Measurements from ENCODE around the gene NFKBIA. TPM values are rescaled to one million over a fixed set of nuclear protein-coding genes. Genes with fewer than 3 reads are reported as not detected.
"Not testable (repeated sequence)": the region's sequence is repeated elsewhere in the genome, so short reads cannot be mapped to it uniquely, and the experiment has no call there.

Gene NFKBIA
- total RNA-seq, 1 donor from 2014 or later: 88.2 TPM

- Histone ChIP-seq H3K9ac (ENCODE audit: low read depth in 1 of 3, low read length in 3 of 3) (peak overlapping the region; percentile 89 to 96 (median 92)), H3K9me3 (ENCODE audit: control insufficient read depth in 3 of 3, low read length in 3 of 3) (no peaks in the 10 kb centered on the region), H3K27ac (ENCODE audit: low read depth, low read length) (peak overlapping the region; percentile 95), H3K27me3 (ENCODE audit: control insufficient read depth in 3 of 3, insufficient read depth in 3 of 3, low read length in 3 of 3) (no peaks in the 10 kb centered on the region), H3K4me1 (ENCODE audit: control insufficient read depth in 3 of 3, insufficient read depth in 3 of 3, low read length in 3 of 3) (peaks cover 50 to 67% (median 65%) of the 10 kb centered on the region in 3 donors), H3K36me3 (ENCODE audit: control insufficient read depth in 3 of 3, insufficient read depth in 3 of 3, low read length in 3 of 3) (peaks cover 36 to 42% (median 38%) of the 10 kb centered on the region in 3 donors), H3K4me3 (ENCODE audit: low read length in 3 of 3) (peak overlapping the region; percentile 96 to 97 (median 97))
Observed at GRCh38 chr14:35402323-35403113, 2.0 kb downstream of the NFKBIA start.

DNA sequence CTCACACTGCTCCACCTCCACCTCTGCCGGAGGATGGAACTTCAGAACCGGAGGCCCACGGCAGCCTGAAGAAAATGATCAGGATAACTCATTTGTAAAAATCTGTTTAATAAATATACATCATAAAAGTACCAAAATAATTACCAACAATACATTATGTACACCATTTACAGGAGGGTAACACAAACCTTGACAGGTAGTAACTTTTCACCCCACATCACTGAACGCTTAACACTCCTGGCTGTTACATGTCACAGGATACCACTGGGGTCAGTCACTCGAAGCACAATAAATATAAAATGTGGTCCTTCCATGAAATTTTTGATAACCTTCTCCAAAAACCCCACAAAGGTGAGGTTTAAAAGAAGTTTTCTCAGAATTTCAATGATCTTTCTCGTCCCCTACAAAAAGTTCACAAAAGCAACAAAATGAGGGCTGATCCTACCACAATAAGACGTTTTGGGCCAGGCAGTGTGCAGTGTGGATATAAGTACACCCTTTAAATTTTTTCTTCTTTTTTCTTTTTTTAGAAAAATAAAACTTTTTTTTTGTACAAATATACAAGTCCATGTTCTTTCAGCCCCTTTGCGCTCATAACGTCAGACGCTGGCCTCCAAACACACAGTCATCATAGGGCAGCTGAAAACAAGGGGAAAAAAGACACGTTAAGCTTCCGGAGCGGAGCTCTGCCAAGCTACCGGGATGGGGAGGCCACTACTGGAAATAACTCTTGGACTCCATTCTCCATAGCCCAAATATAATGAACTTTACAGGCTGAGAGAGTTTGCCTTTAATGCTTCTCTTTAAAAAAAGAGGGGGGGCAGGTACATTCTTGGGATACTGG, 2.9 kb downstream of the NFKBIA start:
- H3K4me3 ChIP-seq (ENCODE audit: low read length in 3 of 3): peak overlapping the region; percentile 96 to 97 (median 97)
- H3K9me3 ChIP-seq (ENCODE audit: control insufficient read depth in 3 of 3, low read length in 3 of 3): no peaks in the 10 kb centered on the region
- no peaks in the 10 kb centered on the region for H3K27me3 ChIP-seq (ENCODE audit: control insufficient read depth in 3 of 3, insufficient read depth in 3 of 3, low read length in 3 of 3)
- H3K27ac ChIP-seq (ENCODE audit: low read depth, low read length): peak overlapping the region; percentile 95
- peak overlapping the region; percentile 89 to 96 (median 92) for H3K9ac ChIP-seq (ENCODE audit: low read depth in 1 of 3, low read length in 3 of 3)
- peaks cover 36 to 42% (median 38%) of the 10 kb centered on the region in 3 donors for H3K36me3 ChIP-seq (ENCODE audit: control insufficient read depth in 3 of 3, insufficient read depth in 3 of 3, low read length in 3 of 3)
- peaks cover 51 to 66% (median 59%) of the 10 kb centered on the region in 3 donors for H3K4me1 ChIP-seq (ENCODE audit: control insufficient read depth in 3 of 3, insufficient read depth in 3 of 3, low read length in 3 of 3)

GRCh38 chr14:35400648-35401421, 3.7 kb downstream of the NFKBIA start:
- no peaks in the 10 kb centered on the region for H3K27me3 ChIP-seq (ENCODE audit: control insufficient read depth in 3 of 3, insufficient read depth in 3 of 3, low read length in 3 of 3)
- H3K4me3 ChIP-seq (ENCODE audit: low read length in 3 of 3): peak overlapping the region; percentile 42 to 97 (median 96)

GRCh38 chr14:35399083-35399937, 5.2 kb downstream of the NFKBIA start:
- Histone ChIP-seq H3K9ac (ENCODE audit: low read depth in 1 of 3, low read length in 3 of 3) (no peak overlapping the region), H3K4me1 (ENCODE audit: control insufficient read depth in 3 of 3, insufficient read depth in 3 of 3, low read length in 3 of 3) (peaks cover 36 to 54% (median 40%) of the 10 kb centered on the region in 3 donors), H3K27me3 (ENCODE audit: control insufficient read depth in 3 of 3, insufficient read depth in 3 of 3, low read length in 3 of 3) (no peaks in the 10 kb centered on the region), H3K4me3 (ENCODE audit: low read length in 3 of 3) (no peak overlapping the region), H3K9me3 (ENCODE audit: control insufficient read depth in 3 of 3, low read length in 3 of 3) (no peaks in the 10 kb centered on the region), H3K27ac (ENCODE audit: low read depth, low read length) (peak overlapping the region; percentile 69), H3K36me3 (ENCODE audit: control insufficient read depth in 3 of 3, insufficient read depth in 3 of 3, low read length in 3 of 3) (peaks cover 36 to 42% (median 38%) of the 10 kb centered on the region in 3 donors)

More at GRCh38 chr14:35400648-35401421, 3.7 kb downstream of the NFKBIA start:
- peak overlapping the region; percentile 95 for H3K27ac ChIP-seq (ENCODE audit: low read depth, low read length)
- H3K9me3 ChIP-seq (ENCODE audit: control insufficient read depth in 3 of 3, low read length in 3 of 3): no peaks in the 10 kb centered on the region
- peaks cover 36 to 42% (median 38%) of the 10 kb centered on the region in 3 donors for H3K36me3 ChIP-seq (ENCODE audit: control insufficient read depth in 3 of 3, insufficient read depth in 3 of 3, low read length in 3 of 3)
- H3K4me1 ChIP-seq (ENCODE audit: control insufficient read depth in 3 of 3, insufficient read depth in 3 of 3, low read length in 3 of 3): peaks cover 42 to 61% (median 51%) of the 10 kb centered on the region in 3 donors
- H3K9ac ChIP-seq (ENCODE audit: low read depth in 1 of 3, low read length in 3 of 3): peak overlapping the region; percentile 1 to 96 (median 92)

GRCh38 chr14:35398071-35398584, 6.4 kb downstream of the NFKBIA start:
- Histone ChIP-seq H3K27ac (ENCODE audit: low read depth, low read length) (peak overlapping the region; percentile 69), H3K4me3 (ENCODE audit: low read length in 3 of 3) (no peak overlapping the region), H3K4me1 (ENCODE audit: control insufficient read depth in 3 of 3, insufficient read depth in 3 of 3, low read length in 3 of 3) (peaks cover 31 to 48% (median 35%) of the 10 kb centered on the region in 3 donors), H3K36me3 (ENCODE audit: control insufficient read depth in 3 of 3, insufficient read depth in 3 of 3, low read length in 3 of 3) (peaks cover 31 to 38% (median 33%) of the 10 kb centered on the region in 3 donors), H3K27me3 (ENCODE audit: control insufficient read depth in 3 of 3, insufficient read depth in 3 of 3, low read length in 3 of 3) (no peaks in the 10 kb centered on the region), H3K9me3 (ENCODE audit: control insufficient read depth in 3 of 3, low read length in 3 of 3) (no peaks in the 10 kb centered on the region), H3K9ac (ENCODE audit: low read depth in 1 of 3, low read length in 3 of 3) (no peak overlapping the region)

GRCh38 chr14:35396610-35397009, 7.9 kb downstream of the NFKBIA start:
- H3K9ac ChIP-seq (ENCODE audit: low read depth in 1 of 3, low read length in 3 of 3); H3K4me3 ChIP-seq (ENCODE audit: low read length in 3 of 3); H3K27ac ChIP-seq (ENCODE audit: low read depth, low read length); H3K27me3 ChIP-seq (ENCODE audit: control insufficient read depth in 3 of 3, insufficient read depth in 3 of 3, low read length in 3 of 3); H3K9me3 ChIP-seq (ENCODE audit: control insufficient read depth in 3 of 3, low read length in 3 of 3): not testable (repeated sequence)
- Histone ChIP-seq H3K4me1 (ENCODE audit: control insufficient read depth in 3 of 3, insufficient read depth in 3 of 3, low read length in 3 of 3) (peaks cover 16 to 33% (median 22%) of the 10 kb centered on the region in 3 donors), H3K36me3 (ENCODE audit: control insufficient read depth in 3 of 3, insufficient read depth in 3 of 3, low read length in 3 of 3) (peaks cover 16 to 23% (median 19%) of the 10 kb centered on the region in 3 donors)

- H3K9me3 ChIP-seq (ENCODE audit: control insufficient read depth in 3 of 3, low read length in 3 of 3): no peaks in the 10 kb centered on the region
- no peak overlapping the region for H3K27ac ChIP-seq (ENCODE audit: low read depth, low read length)
- H3K9ac ChIP-seq (ENCODE audit: low read depth in 1 of 3, low read length in 3 of 3): no peak overlapping the region
- H3K4me1 ChIP-seq (ENCODE audit: control insufficient read depth in 3 of 3, insufficient read depth in 3 of 3, low read length in 3 of 3): peaks cover 8 to 20% (median 9%) of the 10 kb centered on the region in 3 donors
- H3K27me3 ChIP-seq (ENCODE audit: control insufficient read depth in 3 of 3, insufficient read depth in 3 of 3, low read length in 3 of 3): no peaks in the 10 kb centered on the region
- H3K4me3 ChIP-seq (ENCODE audit: low read length in 3 of 3): no peak overlapping the region
- H3K36me3 ChIP-seq (ENCODE audit: control insufficient read depth in 3 of 3, insufficient read depth in 3 of 3, low read length in 3 of 3): peaks cover 6 to 9% (median 7%) of the 10 kb centered on the region in 3 donors
Observed at GRCh38 chr14:35395283-35395682, 9.3 kb downstream of the NFKBIA start.

- Histone ChIP-seq H3K4me3 (ENCODE audit: low read length in 3 of 3) (no peak overlapping the region), H3K36me3 (ENCODE audit: control insufficient read depth in 3 of 3, insufficient read depth in 3 of 3, low read length in 3 of 3) (peaks cover 2 to 5% (median 2%) of the 10 kb centered on the region in 3 donors), H3K9ac (ENCODE audit: low read depth in 1 of 3, low read length in 3 of 3) (no peak overlapping the region), H3K27ac (ENCODE audit: low read depth, low read length) (no peak overlapping the region), H3K4me1 (ENCODE audit: control insufficient read depth in 3 of 3, insufficient read depth in 3 of 3, low read length in 3 of 3) (peaks cover 6 to 17% (median 8%) of the 10 kb centered on the region in 3 donors), H3K27me3 (ENCODE audit: control insufficient read depth in 3 of 3, insufficient read depth in 3 of 3, low read length in 3 of 3) (no peaks in the 10 kb centered on the region), H3K9me3 (ENCODE audit: control insufficient read depth in 3 of 3, low read length in 3 of 3) (no peaks in the 10 kb centered on the region)
Observed at GRCh38 chr14:35394326-35395013, 10.1 kb downstream of the NFKBIA start.
